Limb (tissue), 2 donors: Measurements from ENCODE around the gene SPTBN2.

ENCODE experiments used
- DNase-seq, 2 donors: peaks; one replicate each; pipeline ENCODE4 v3.0.0-alpha.2; 2016; ENCODE audit errors: extremely low spot score in 2 of 2

The SPTBN2 gene

GRCh38 chr11:66704659-66705360 is 24.2 kb downstream of the SPTBN2 start:
- no peak for DNase-seq

GRCh38 chr11:66701432-66702240 is 27.4 kb downstream of the SPTBN2 start:
- DNase-seq = no peak

GRCh38 chr11:66700742-66701141 is 28.3 kb downstream of the SPTBN2 start:
- no peak for DNase-seq

- DNase-seq = no peak
Measured at GRCh38 chr11:66700337-66700736, 28.7 kb downstream of the SPTBN2 start.

- DNase-seq = no peak
Measured at GRCh38 chr11:66698491-66698890, 30.5 kb downstream of the SPTBN2 start.

- DNase-seq = no peak
Measured at GRCh38 chr11:66697988-66698387, 31.0 kb downstream of the SPTBN2 start.

GRCh38 chr11:66696146-66696545 is 32.9 kb downstream of the SPTBN2 start:
- no peak for DNase-seq

- peak; percentile 61 to 87 for DNase-seq
Measured at GRCh38 chr11:66694732-66695207, 34.2 kb downstream of the SPTBN2 start.

GRCh38 chr11:66694056-66694410 is 35.0 kb downstream of the SPTBN2 start:
- DNase-seq = no peak

GRCh38 chr11:66693356-66694055 is 35.5 kb downstream of the SPTBN2 start:
- DNase-seq = no peak

GRCh38 chr11:66692871-66693331 is 36.1 kb downstream of the SPTBN2 start:
- DNase-seq = no peak

- no peak for DNase-seq
Measured at GRCh38 chr11:66692446-66692845, 36.6 kb downstream of the SPTBN2 start.

- no peak for DNase-seq
Measured at GRCh38 chr11:66691311-66691980, 37.6 kb downstream of the SPTBN2 start.

GRCh38 chr11:66689661-66690590 is 39.1 kb downstream of the SPTBN2 start:
- DNase-seq = no peak

- no peak for DNase-seq
Measured at GRCh38 chr11:66688561-66689534, 40.2 kb downstream of the SPTBN2 start.

- DNase-seq = no peak
Measured at GRCh38 chr11:66687831-66688281, 41.2 kb downstream of the SPTBN2 start.

- no peak for DNase-seq
Measured at GRCh38 chr11:66686801-66687750, 41.9 kb downstream of the SPTBN2 start.
